Activated CD8-positive, alpha-beta T cell treated with anti-CD3 and anti-CD28 coated beads, Interleukin-2, amount 10 ng/mL, durations not matched to agents 7 days and 5 days (primary cell): ENCODE measurements around the gene BARX2. TPM values are rescaled to one million over a fixed set of nuclear protein-coding genes. Genes with fewer than 3 reads are reported as not detected.

Source experiments
- ATAC-seq: fragments of 150-1000 bp; cut with Tn5 transposase; one replicate; pipeline ENCODE4 v1.10.0; 2021; ENCODE audit warnings: moderate library complexity
- CTCF ChIA-PET: fragments of 350-600 bp; sonication (Branson Sonifier 250); formaldehyde crosslinking; loops from one replicate; lab custom pipeline; 2021; ENCODE audit warnings: antibody characterized with exemption; lab: Charles Lee
- POLR2A ChIA-PET: fragments of 350-600 bp; sonication (Branson Sonifier 250); formaldehyde crosslinking; loops from one replicate; lab custom pipeline; 2021; ENCODE audit warnings: antibody characterized with exemption; lab: Charles Lee
- DNase-seq: peaks from one replicate; pipeline ENCODE4 v3.0.0-alpha.2; 2020
- H3K27ac Mint-ChIP-seq: one replicate; pipeline ENCODE4 v1.8.0; 2021; ENCODE audit warnings: mild to moderate bottlenecking, mixed read lengths
- H3K27me3 Mint-ChIP-seq: one replicate; pipeline ENCODE4 v1.8.0; 2021; ENCODE audit warnings: low read depth, mixed read lengths
- H3K36me3 Mint-ChIP-seq: one replicate; pipeline ENCODE4 v1.8.0; 2021; ENCODE audit warnings: low read depth, mixed read lengths
- H3K4me1 Mint-ChIP-seq: one replicate; pipeline ENCODE4 v1.8.0; 2021; ENCODE audit warnings: low read depth, mixed read lengths
- H3K4me3 Mint-ChIP-seq: one replicate; pipeline ENCODE4 v1.8.0; 2021; ENCODE audit warnings: mild to moderate bottlenecking, mixed read lengths
- H3K9me3 Mint-ChIP-seq: one replicate; pipeline ENCODE4 v1.8.0; 2022; ENCODE audit warnings: mixed read lengths; ENCODE audit not compliant: insufficient read depth
- total RNA-seq, 2 experiments: library from RNA; stranded (reverse); gene quantifications; one replicate each; pipeline ENCODE4 v1.2.3, GENCODE V29; 2021

The BARX2 gene
- total RNA-seq, 2 experiments from 2014 or later, result not detected

DNA sequence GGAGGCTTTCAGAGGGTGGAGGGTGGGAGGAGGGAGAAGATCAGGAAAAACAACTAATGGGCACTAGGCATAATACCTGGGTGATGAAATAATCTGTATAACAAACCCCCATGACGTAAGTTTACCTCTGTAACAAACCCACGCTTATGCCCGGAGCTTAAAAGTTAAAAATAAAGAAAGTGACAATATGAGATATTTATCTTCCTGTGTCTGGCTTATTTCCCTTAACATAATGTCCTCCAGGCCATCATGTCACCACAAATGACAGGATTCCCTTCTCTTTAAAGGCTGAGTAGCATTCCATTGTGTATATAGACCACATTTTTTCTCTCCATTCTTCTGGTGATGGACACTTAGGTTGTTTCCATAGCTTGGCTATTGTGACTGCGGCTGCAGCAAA, 79.5 kb downstream of the BARX2 start:
- ATAC-seq (no peak), DNase-seq (no peak)
- Mint-ChIP-seq H3K27me3 (no peaks in the 10 kb centered on the region), H3K4me1 (no peaks in the 10 kb centered on the region), H3K27ac (no peak overlapping the region), H3K4me3 (no peak overlapping the region), H3K9me3 (no peaks in the 10 kb centered on the region), H3K36me3 (no peaks in the 10 kb centered on the region)
- ChIA-PET POLR2A (no interaction called here), CTCF (interaction anchor here (0.8 kb wide), 1 partner anchor 522 kb away, joined by 3 read pairs; no protein-coding TSS in a partner anchor)

DNA sequence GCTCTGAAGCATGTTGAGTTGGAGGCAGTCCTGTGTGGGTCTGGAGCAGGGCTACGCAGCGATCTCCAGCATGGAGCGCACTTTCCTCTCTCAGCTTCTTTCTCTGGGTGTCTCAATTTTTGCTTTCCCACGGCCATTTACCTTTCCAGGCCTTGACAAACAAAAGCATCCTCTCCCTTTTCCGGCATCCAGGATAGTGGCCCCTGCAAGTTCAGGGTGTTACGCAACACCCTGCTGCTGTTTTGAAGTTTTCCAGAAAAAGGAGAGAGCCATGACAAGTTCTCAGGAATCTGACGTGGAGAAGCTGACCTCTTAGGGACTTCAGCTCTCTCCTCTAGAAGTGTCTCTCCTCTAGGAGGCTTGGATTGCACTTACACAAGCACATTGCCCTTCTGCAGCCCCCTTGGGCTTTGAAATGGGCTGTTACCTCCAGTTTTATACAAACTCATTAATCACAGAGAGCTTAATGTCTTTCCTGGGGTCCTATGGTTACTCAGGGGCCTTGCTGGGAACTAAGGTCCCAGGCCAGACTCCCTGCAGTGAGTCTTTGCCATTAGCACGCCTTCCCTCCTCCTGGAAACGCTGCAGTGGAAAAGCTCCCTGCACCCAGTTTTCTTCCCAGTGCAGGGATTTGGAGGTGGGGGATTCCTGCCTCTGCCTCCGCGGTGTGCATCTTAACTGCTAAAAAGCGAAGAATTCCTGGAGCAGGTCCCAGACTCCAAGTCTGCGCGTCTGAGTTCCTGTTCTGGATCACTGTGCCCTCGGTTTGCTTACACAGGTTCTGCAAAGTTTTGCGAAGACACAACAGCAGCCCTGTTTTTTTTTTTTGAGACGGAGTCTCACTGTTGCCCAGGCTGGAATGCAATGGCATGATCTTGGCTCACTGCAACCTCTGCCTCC, 80.4 kb downstream of the BARX2 start:
- Mint-ChIP-seq H3K27ac (no peak overlapping the region), H3K4me3 (no peak overlapping the region), H3K36me3 (no peaks in the 10 kb centered on the region), H3K9me3 (no peaks in the 10 kb centered on the region), H3K4me1 (no peaks in the 10 kb centered on the region), H3K27me3 (no peaks in the 10 kb centered on the region)
- ChIA-PET CTCF (interaction anchor here (0.8 kb wide), 1 partner anchor 523 kb away, joined by 3 read pairs; no protein-coding TSS in a partner anchor), POLR2A (no interaction called here)
- no peak for DNase-seq
- no peak for ATAC-seq

DNA sequence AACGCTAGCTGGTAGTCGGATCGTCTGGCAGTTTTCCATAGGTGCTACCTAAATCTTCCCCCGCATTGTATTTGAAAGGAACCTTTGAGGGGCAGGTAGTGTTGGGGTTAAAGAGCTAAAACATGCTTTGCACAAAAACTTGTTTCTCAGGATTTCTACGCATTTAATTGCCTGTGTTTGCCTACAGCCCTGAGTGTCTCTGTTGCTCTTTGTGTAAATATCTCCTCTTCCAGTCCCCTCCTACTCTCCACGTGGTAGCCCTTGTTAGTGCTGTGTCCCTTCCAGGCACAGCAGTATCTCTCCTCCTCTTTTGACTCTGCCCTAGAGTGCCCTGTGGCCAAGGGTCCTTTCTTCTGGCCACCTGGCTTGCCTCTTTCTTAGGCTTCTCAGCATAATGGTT, 81.7 kb downstream of the BARX2 start:
- H3K4me3 Mint-ChIP-seq, result no peak overlapping the region
- H3K27ac Mint-ChIP-seq, result no peak overlapping the region
- H3K4me1 Mint-ChIP-seq, result no peaks in the 10 kb centered on the region
- no peaks in the 10 kb centered on the region for H3K9me3 Mint-ChIP-seq
- H3K36me3 Mint-ChIP-seq, result no peaks in the 10 kb centered on the region
- H3K27me3 Mint-ChIP-seq, result no peaks in the 10 kb centered on the region
- POLR2A ChIA-PET, result no interaction called here
- no peak for DNase-seq
- no peak for ATAC-seq
- CTCF ChIA-PET, result no interaction called here

DNA sequence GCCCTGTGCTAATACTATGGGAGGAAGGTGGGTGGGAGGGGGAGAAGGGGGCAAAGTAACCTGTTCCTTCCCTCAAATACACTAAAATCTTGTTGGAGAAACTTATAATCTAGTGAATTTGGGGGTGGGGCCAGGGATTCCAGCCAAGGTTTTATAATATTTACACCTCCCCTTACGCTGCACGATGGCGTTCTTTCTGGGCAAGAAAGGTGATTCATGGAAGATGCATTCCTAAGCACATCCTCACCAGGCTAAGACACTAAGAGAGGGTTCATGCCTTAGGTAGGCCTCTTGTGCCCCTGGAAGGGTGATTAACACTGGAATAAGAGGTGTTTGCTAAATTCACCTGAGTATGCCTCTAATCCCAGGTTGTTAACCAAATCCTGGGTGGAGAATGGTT, 82.6 kb downstream of the BARX2 start:
- Mint-ChIP-seq H3K4me3 (no peak overlapping the region), H3K36me3 (no peaks in the 10 kb centered on the region), H3K27ac (no peak overlapping the region), H3K4me1 (no peaks in the 10 kb centered on the region), H3K9me3 (no peaks in the 10 kb centered on the region), H3K27me3 (no peaks in the 10 kb centered on the region)
- ChIA-PET CTCF (no interaction called here), POLR2A (no interaction called here)
- DNase-seq, result no peak
- ATAC-seq, result no peak

DNA sequence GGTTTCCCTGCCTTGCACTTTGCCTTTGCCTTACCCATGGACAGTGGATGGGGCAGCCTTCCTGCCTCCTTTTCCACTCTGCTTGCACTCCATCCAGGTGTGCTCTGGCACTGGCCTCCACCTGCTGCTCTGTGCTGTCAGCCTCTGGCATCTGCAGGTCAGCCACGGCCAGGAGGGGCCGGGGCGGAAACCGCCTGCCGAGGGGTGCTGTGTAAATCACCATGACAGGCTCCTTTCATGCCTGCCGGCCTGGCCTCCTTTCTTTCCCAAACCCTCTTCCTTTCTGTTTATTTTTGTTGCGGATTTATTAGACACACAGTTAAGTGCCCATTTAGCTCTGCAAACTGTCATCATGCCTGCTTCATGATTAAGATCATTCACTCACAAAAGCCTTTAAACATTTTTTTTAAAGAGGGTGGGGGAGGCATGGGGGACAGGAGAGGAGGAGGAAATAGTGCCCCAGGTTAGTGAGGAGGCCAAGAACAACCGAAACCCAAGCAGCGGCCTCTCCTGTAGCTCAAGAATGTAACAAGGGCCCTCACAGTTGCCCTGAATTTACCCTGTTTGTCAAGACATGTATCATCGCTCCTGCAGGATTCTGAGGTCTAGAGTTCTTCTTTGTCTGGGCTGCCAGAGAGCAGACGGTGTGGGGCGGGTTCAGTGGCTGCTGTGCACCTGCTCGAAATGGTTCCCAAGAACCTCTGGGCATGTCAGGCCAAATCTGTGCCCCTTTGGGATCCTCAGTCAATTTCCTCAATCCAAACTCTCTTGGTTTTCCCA, 83.3 kb downstream of the BARX2 start:
- H3K27ac Mint-ChIP-seq, result no peak overlapping the region
- CTCF ChIA-PET, result no interaction called here
- POLR2A ChIA-PET, result no interaction called here
- H3K36me3 Mint-ChIP-seq, result no peaks in the 10 kb centered on the region
- DNase-seq (no peak), ATAC-seq (no peak)
- H3K9me3 Mint-ChIP-seq, result no peaks in the 10 kb centered on the region
- H3K4me1 Mint-ChIP-seq, result no peaks in the 10 kb centered on the region
- H3K27me3 Mint-ChIP-seq, result no peaks in the 10 kb centered on the region
- H3K4me3 Mint-ChIP-seq, result no peak overlapping the region

DNA sequence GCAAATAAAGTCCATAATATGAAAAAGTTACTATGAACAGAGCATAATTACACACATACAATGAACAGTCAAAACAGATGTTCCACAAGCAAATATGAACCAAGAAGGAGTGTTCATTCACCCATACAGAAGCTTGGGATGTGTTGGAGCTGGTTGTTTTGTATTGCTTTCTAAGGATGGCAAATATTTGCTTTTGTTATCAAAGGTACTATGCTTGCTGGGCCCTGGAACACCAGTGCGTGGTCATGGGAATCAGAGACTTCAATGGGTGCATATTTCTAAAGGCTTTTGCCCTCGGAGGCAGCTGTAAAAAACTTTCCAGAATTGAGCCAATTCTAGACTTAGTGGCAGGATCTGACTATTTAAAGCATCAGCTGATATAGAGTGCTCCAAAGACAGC, 85.1 kb downstream of the BARX2 start:
- Mint-ChIP-seq H3K36me3 (no peaks in the 10 kb centered on the region), H3K27ac (no peak overlapping the region), H3K9me3 (no peaks in the 10 kb centered on the region), H3K4me1 (no peaks in the 10 kb centered on the region), H3K27me3 (no peaks in the 10 kb centered on the region), H3K4me3 (no peak overlapping the region)
- ChIA-PET POLR2A (no interaction called here), CTCF (no interaction called here)
- DNase-seq, result no peak
- no peak for ATAC-seq

DNA sequence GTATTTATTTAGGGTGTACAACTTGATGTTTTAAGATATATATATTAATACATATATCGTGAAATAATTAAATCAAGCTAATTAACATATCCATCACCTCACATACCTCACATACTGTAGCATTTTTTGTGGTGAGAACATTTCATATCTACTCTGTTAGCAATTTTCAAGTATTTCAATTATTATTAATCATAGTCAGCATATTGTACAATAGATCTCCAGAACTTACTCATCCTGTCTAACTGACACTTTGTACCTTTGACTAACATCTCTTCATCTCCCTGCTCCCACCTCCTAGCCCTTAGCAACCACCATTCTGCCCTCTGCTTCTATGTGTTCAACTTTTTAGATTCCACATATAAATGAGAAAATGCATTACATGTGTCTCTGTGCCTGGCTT, 108.4 kb downstream of the BARX2 start:
- H3K4me3 Mint-ChIP-seq, result no peak overlapping the region
- H3K4me1 Mint-ChIP-seq, result no peaks in the 10 kb centered on the region
- ATAC-seq (no peak), DNase-seq (no peak)
- peaks cover 3% of the 10 kb centered on the region for H3K9me3 Mint-ChIP-seq
- ChIA-PET CTCF (no interaction called here), POLR2A (interaction anchor here (0.6 kb wide), 1 partner anchor 8 kb away, joined by 3 read pairs; no protein-coding TSS in a partner anchor)
- no peaks in the 10 kb centered on the region for H3K36me3 Mint-ChIP-seq
- H3K27me3 Mint-ChIP-seq, result no peaks in the 10 kb centered on the region
- H3K27ac Mint-ChIP-seq, result no peak overlapping the region

DNA sequence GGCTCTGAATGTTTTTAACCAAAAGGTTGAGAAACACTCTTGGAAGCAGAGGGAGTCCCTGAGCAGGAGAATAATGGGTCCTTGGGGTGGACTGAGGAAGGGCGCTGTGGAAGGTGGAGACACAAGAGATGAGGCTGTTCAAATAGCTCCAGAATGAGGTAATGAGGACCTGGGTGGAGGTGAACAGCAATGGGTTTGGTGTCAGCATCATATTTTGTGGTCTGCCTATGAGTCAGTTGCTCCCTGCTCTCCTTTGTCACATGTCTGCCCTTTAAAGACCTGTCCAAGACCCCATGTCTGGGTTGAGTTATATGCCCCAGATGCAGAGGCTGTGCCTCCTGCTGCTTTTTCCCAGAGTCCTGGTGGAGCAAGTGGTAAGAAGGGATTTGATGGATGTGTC, 113.6 kb downstream of the BARX2 start:
- no peaks in the 10 kb centered on the region for H3K27me3 Mint-ChIP-seq
- no peak overlapping the region for H3K4me3 Mint-ChIP-seq
- H3K36me3 Mint-ChIP-seq, result no peaks in the 10 kb centered on the region
- peaks cover 2% of the 10 kb centered on the region for H3K9me3 Mint-ChIP-seq
- ChIA-PET POLR2A (no interaction called here), CTCF (no interaction called here)
- no peak for DNase-seq
- no peaks in the 10 kb centered on the region for H3K4me1 Mint-ChIP-seq
- no peak for ATAC-seq
- H3K27ac Mint-ChIP-seq, result no peak overlapping the region

GRCh38 chr11:129490004-129490403, 114.4 kb downstream of the BARX2 start:
- Mint-ChIP-seq H3K27ac (no peak overlapping the region), H3K4me1 (no peaks in the 10 kb centered on the region), H3K4me3 (no peak overlapping the region), H3K36me3 (no peaks in the 10 kb centered on the region), H3K27me3 (no peaks in the 10 kb centered on the region), H3K9me3 (no peaks in the 10 kb centered on the region)
- no peak for ATAC-seq
- ChIA-PET POLR2A (no interaction called here), CTCF (no interaction called here)
- DNase-seq, result no peak

DNA sequence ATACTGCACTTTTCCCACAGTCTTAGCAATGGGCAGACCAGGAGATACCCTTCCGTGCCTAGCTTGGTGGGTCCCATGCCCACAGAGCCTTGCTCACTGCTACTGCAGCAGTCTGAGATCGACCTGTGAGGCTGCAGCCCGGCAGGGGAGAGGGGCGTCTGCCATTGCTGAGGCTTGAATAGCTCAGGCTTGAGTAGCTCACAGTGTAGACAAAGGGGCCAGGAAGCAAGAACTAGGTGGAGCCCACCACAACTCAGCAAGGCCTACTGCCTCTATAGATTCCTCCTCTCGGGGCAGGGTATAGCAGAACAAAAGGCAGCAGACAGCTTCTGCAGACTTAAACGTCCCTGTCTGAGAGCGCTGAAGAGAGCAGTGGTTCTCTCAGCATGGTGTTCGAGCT, 118.1 kb downstream of the BARX2 start:
- DNase-seq (no peak), ATAC-seq (no peak)
- ChIA-PET CTCF (no interaction called here), POLR2A (no interaction called here)
- Mint-ChIP-seq H3K4me3 (no peak overlapping the region), H3K27me3 (no peaks in the 10 kb centered on the region), H3K9me3 (no peaks in the 10 kb centered on the region), H3K36me3 (no peaks in the 10 kb centered on the region), H3K27ac (no peak overlapping the region), H3K4me1 (no peaks in the 10 kb centered on the region)
